ENCODE results near the gene KSR2. TPM values are rescaled to one million over a fixed set of nuclear protein-coding genes. Genes with fewer than 3 reads are reported as not detected.
"Not testable (repeated sequence)": the region's sequence is repeated elsewhere in the genome, so short reads cannot be mapped to it uniquely, and the experiment has no call there.

The KSR2 gene
- total RNA-seq, 3 donors from 2014 or later: 0.05 to 0.08 (median 0.05) TPM

- Mint-ChIP-seq H3K9me3 (peaks cover 8% of the 10 kb centered on the region), H3K36me3 (ENCODE audit: insufficient read depth) (no peaks in the 10 kb centered on the region), H3K4me3 (no peak overlapping the region), H3K27me3 (ENCODE audit: low read depth) (no peaks in the 10 kb centered on the region), H3K4me1 (ENCODE audit: low read depth) (no peaks in the 10 kb centered on the region)
- DNase-seq (no peak), ATAC-seq (no peak)
These were observed 235.3 kb downstream of the KSR2 start for GRCh38 chr12:117733549-117733805.

GRCh38 chr12:117732761-117733548 lies 235.8 kb downstream of the KSR2 start:
- Mint-ChIP-seq H3K9me3 (peaks cover 8% of the 10 kb centered on the region), H3K36me3 (ENCODE audit: insufficient read depth) (no peaks in the 10 kb centered on the region), H3K27me3 (ENCODE audit: low read depth) (no peaks in the 10 kb centered on the region), H3K4me3 (no peak overlapping the region), H3K4me1 (ENCODE audit: low read depth) (no peaks in the 10 kb centered on the region)
- no peak for DNase-seq
- no peak for ATAC-seq

GRCh38 chr12:117731131-117731530 lies 237.7 kb downstream of the KSR2 start:
- not testable (repeated sequence) for H3K9me3 Mint-ChIP-seq; ATAC-seq; H3K4me1 Mint-ChIP-seq (ENCODE audit: low read depth); H3K4me3 Mint-ChIP-seq; H3K36me3 Mint-ChIP-seq (ENCODE audit: insufficient read depth); DNase-seq; H3K27me3 Mint-ChIP-seq (ENCODE audit: low read depth)

- peaks cover 16% of the 10 kb centered on the region for H3K9me3 Mint-ChIP-seq
- H3K4me1 Mint-ChIP-seq (ENCODE audit: low read depth): no peaks in the 10 kb centered on the region
- H3K27me3 Mint-ChIP-seq (ENCODE audit: low read depth): no peaks in the 10 kb centered on the region
- ATAC-seq (no peak), DNase-seq (no peak)
- H3K4me3 Mint-ChIP-seq: no peak overlapping the region
- no peaks in the 10 kb centered on the region for H3K36me3 Mint-ChIP-seq (ENCODE audit: insufficient read depth)
These were observed 241.5 kb downstream of the KSR2 start for GRCh38 chr12:117727301-117727700.

- no peak for ATAC-seq
- DNase-seq: no peak
- Mint-ChIP-seq H3K4me1 (ENCODE audit: low read depth) (no peaks in the 10 kb centered on the region), H3K9me3 (peaks cover 13% of the 10 kb centered on the region), H3K27me3 (ENCODE audit: low read depth) (no peaks in the 10 kb centered on the region), H3K4me3 (no peak overlapping the region), H3K36me3 (ENCODE audit: insufficient read depth) (no peaks in the 10 kb centered on the region)
These were observed 244.2 kb downstream of the KSR2 start for GRCh38 chr12:117724543-117724942.

GRCh38 chr12:117718559-117718958 lies 250.2 kb downstream of the KSR2 start:
- DNase-seq: no peak
- no peak for ATAC-seq
- no peaks in the 10 kb centered on the region for H3K4me1 Mint-ChIP-seq (ENCODE audit: low read depth)
- no peaks in the 10 kb centered on the region for H3K36me3 Mint-ChIP-seq (ENCODE audit: insufficient read depth)
- H3K27me3 Mint-ChIP-seq (ENCODE audit: low read depth): no peaks in the 10 kb centered on the region
- no peak overlapping the region for H3K4me3 Mint-ChIP-seq
- H3K9me3 Mint-ChIP-seq: peaks cover 11% of the 10 kb centered on the region

- Mint-ChIP-seq H3K9me3 (peaks cover 10% of the 10 kb centered on the region), H3K36me3 (ENCODE audit: insufficient read depth) (no peaks in the 10 kb centered on the region), H3K4me1 (ENCODE audit: low read depth) (no peaks in the 10 kb centered on the region), H3K27me3 (ENCODE audit: low read depth) (no peaks in the 10 kb centered on the region), H3K4me3 (no peak overlapping the region)
- DNase-seq: no peak
- no peak for ATAC-seq
These were observed 250.6 kb downstream of the KSR2 start for GRCh38 chr12:117718141-117718540.

- H3K4me3 Mint-ChIP-seq: no peak overlapping the region
- no peaks in the 10 kb centered on the region for H3K27me3 Mint-ChIP-seq (ENCODE audit: low read depth)
- ATAC-seq: no peak
- H3K4me1 Mint-ChIP-seq (ENCODE audit: low read depth): no peaks in the 10 kb centered on the region
- no peaks in the 10 kb centered on the region for H3K9me3 Mint-ChIP-seq
- DNase-seq: no peak
- no peaks in the 10 kb centered on the region for H3K36me3 Mint-ChIP-seq (ENCODE audit: insufficient read depth)
These were observed 254.6 kb downstream of the KSR2 start for GRCh38 chr12:117714203-117714602.

- Mint-ChIP-seq H3K36me3 (ENCODE audit: insufficient read depth) (no peaks in the 10 kb centered on the region), H3K4me1 (ENCODE audit: low read depth) (no peaks in the 10 kb centered on the region), H3K27me3 (ENCODE audit: low read depth) (no peaks in the 10 kb centered on the region), H3K4me3 (no peak overlapping the region), H3K9me3 (no peaks in the 10 kb centered on the region)
- DNase-seq: no peak
- ATAC-seq: no peak
These were observed 258.7 kb downstream of the KSR2 start for GRCh38 chr12:117710121-117710520.

- ATAC-seq: no peak
- no peaks in the 10 kb centered on the region for H3K27me3 Mint-ChIP-seq (ENCODE audit: low read depth)
- H3K4me1 Mint-ChIP-seq (ENCODE audit: low read depth): no peaks in the 10 kb centered on the region
- no peak overlapping the region for H3K4me3 Mint-ChIP-seq
- H3K9me3 Mint-ChIP-seq: no peaks in the 10 kb centered on the region
- H3K36me3 Mint-ChIP-seq (ENCODE audit: insufficient read depth): no peaks in the 10 kb centered on the region
- no peak for DNase-seq
These were observed 260.9 kb downstream of the KSR2 start for GRCh38 chr12:117707861-117708260.

- Mint-ChIP-seq H3K9me3 (peaks cover 5% of the 10 kb centered on the region), H3K4me1 (ENCODE audit: low read depth) (no peaks in the 10 kb centered on the region), H3K27me3 (ENCODE audit: low read depth) (no peaks in the 10 kb centered on the region), H3K36me3 (ENCODE audit: insufficient read depth) (no peaks in the 10 kb centered on the region), H3K4me3 (no peak overlapping the region)
- DNase-seq: no peak
- no peak for ATAC-seq
These were observed 265.2 kb downstream of the KSR2 start for GRCh38 chr12:117703584-117703983.

- no peak for ATAC-seq
- Mint-ChIP-seq H3K36me3 (ENCODE audit: insufficient read depth) (no peaks in the 10 kb centered on the region), H3K4me1 (ENCODE audit: low read depth) (no peaks in the 10 kb centered on the region), H3K9me3 (peaks cover 5% of the 10 kb centered on the region), H3K27me3 (ENCODE audit: low read depth) (no peaks in the 10 kb centered on the region), H3K4me3 (no peak overlapping the region)
- DNase-seq: no peak
These were observed 266.0 kb downstream of the KSR2 start for GRCh38 chr12:117702741-117703140.

- Mint-ChIP-seq H3K4me3 (no peak overlapping the region), H3K4me1 (ENCODE audit: low read depth) (no peaks in the 10 kb centered on the region), H3K27me3 (ENCODE audit: low read depth) (no peaks in the 10 kb centered on the region), H3K36me3 (ENCODE audit: insufficient read depth) (peaks cover 1% of the 10 kb centered on the region), H3K9me3 (peaks cover 5% of the 10 kb centered on the region)
- no peak for ATAC-seq
- no peak for DNase-seq
These were observed 269.2 kb downstream of the KSR2 start for GRCh38 chr12:117699575-117699974.

GRCh38 chr12:117699118-117699517 lies 269.7 kb downstream of the KSR2 start:
- Mint-ChIP-seq H3K4me3 (no peak overlapping the region), H3K36me3 (ENCODE audit: insufficient read depth) (peaks cover 1% of the 10 kb centered on the region), H3K9me3 (peaks cover 8% of the 10 kb centered on the region), H3K27me3 (ENCODE audit: low read depth) (no peaks in the 10 kb centered on the region), H3K4me1 (ENCODE audit: low read depth) (no peaks in the 10 kb centered on the region)
- ATAC-seq (no peak), DNase-seq (no peak)

- H3K36me3 Mint-ChIP-seq (ENCODE audit: insufficient read depth): peaks cover 1% of the 10 kb centered on the region
- ATAC-seq (no peak), DNase-seq (no peak)
- H3K27me3 Mint-ChIP-seq (ENCODE audit: low read depth): no peaks in the 10 kb centered on the region
- no peak overlapping the region for H3K4me3 Mint-ChIP-seq
- H3K4me1 Mint-ChIP-seq (ENCODE audit: low read depth): no peaks in the 10 kb centered on the region
- peaks cover 30% of the 10 kb centered on the region for H3K9me3 Mint-ChIP-seq
These were observed 272.8 kb downstream of the KSR2 start for GRCh38 chr12:117695956-117696355.

- ATAC-seq (no peak), DNase-seq (no peak)
- no peak overlapping the region for H3K4me3 Mint-ChIP-seq
- H3K36me3 Mint-ChIP-seq (ENCODE audit: insufficient read depth): peaks cover 1% of the 10 kb centered on the region
- peaks cover 2% of the 10 kb centered on the region for H3K27me3 Mint-ChIP-seq (ENCODE audit: low read depth)
- peaks cover 29% of the 10 kb centered on the region for H3K9me3 Mint-ChIP-seq
- no peaks in the 10 kb centered on the region for H3K4me1 Mint-ChIP-seq (ENCODE audit: low read depth)
These were observed 276.3 kb downstream of the KSR2 start for GRCh38 chr12:117692512-117692911.
